OCI-LY1 (cell line): Measurements from ENCODE around the gene ACVR1B.

Experiments
- EZH2 ChIP-seq: fragments of 200-600 bp; sonication (generic), shearing (Covaris generic); IDR thresholded peaks from 2 replicates; pipeline ENCODE4 v1.8.0; 2017; ENCODE audit warnings: borderline replicate concordance, mixed run types, mild to moderate bottlenecking, antibody characterized with exemption, low read length, moderate library complexity, mixed read lengths
- TF ChIP-seq, protein P1 (sequence below): fragments of 200-600 bp; sonication (generic), shearing (Covaris generic); IDR thresholded peaks from 2 replicates; pipeline ENCODE4 v1.5.1; 2017; ENCODE audit warnings: mild to moderate bottlenecking, antibody characterized with exemption, low read length, moderate library complexity, mixed read lengths

DNA sequence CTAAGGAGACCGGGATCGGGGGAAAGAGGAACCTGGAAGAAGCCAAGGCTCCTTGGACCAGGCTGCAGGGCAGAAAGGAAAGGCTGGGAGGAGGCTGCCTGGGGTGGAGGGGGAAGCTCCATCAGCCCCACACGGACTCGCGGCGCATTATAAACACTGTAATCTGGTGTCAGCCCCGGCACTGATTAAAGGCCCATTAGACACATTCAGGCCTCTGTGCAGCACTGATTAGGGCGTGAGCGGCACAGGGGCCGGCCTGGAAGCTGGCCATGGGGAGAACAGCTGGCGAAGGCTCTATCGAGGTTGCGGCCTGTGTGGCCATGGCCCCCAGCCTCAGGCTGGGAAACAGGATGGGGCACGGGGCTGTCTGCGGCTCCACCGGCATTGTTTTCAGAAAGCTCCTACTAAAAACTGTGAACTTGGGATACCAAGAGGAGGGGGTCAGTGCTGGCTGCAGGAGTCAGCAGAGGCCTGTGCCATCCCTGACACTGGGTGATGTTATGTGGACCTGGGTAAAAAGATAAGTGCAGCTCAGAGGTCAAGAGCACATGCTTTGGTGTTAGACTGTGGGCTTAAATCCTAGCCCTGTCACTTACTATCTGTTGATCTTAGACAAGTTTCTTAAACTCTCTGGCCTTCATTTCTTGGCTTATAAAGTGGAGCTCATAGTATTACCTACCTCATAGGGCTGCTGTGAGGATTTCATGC, 33.6 kb upstream of the ACVR1B start:
- TF ChIP-seq EZH2: no peak
- TF ChIP-seq, protein P1, sequence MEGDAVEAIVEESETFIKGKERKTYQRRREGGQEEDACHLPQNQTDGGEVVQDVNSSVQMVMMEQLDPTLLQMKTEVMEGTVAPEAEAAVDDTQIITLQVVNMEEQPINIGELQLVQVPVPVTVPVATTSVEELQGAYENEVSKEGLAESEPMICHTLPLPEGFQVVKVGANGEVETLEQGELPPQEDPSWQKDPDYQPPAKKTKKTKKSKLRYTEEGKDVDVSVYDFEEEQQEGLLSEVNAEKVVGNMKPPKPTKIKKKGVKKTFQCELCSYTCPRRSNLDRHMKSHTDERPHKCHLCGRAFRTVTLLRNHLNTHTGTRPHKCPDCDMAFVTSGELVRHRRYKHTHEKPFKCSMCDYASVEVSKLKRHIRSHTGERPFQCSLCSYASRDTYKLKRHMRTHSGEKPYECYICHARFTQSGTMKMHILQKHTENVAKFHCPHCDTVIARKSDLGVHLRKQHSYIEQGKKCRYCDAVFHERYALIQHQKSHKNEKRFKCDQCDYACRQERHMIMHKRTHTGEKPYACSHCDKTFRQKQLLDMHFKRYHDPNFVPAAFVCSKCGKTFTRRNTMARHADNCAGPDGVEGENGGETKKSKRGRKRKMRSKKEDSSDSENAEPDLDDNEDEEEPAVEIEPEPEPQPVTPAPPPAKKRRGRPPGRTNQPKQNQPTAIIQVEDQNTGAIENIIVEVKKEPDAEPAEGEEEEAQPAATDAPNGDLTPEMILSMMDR: no peak
